ENCODE data around the gene TBC1D4. TPM values are rescaled to one million over a fixed set of nuclear protein-coding genes. Genes with fewer than 3 reads are reported as not detected.

The TBC1D4 gene, protein sequence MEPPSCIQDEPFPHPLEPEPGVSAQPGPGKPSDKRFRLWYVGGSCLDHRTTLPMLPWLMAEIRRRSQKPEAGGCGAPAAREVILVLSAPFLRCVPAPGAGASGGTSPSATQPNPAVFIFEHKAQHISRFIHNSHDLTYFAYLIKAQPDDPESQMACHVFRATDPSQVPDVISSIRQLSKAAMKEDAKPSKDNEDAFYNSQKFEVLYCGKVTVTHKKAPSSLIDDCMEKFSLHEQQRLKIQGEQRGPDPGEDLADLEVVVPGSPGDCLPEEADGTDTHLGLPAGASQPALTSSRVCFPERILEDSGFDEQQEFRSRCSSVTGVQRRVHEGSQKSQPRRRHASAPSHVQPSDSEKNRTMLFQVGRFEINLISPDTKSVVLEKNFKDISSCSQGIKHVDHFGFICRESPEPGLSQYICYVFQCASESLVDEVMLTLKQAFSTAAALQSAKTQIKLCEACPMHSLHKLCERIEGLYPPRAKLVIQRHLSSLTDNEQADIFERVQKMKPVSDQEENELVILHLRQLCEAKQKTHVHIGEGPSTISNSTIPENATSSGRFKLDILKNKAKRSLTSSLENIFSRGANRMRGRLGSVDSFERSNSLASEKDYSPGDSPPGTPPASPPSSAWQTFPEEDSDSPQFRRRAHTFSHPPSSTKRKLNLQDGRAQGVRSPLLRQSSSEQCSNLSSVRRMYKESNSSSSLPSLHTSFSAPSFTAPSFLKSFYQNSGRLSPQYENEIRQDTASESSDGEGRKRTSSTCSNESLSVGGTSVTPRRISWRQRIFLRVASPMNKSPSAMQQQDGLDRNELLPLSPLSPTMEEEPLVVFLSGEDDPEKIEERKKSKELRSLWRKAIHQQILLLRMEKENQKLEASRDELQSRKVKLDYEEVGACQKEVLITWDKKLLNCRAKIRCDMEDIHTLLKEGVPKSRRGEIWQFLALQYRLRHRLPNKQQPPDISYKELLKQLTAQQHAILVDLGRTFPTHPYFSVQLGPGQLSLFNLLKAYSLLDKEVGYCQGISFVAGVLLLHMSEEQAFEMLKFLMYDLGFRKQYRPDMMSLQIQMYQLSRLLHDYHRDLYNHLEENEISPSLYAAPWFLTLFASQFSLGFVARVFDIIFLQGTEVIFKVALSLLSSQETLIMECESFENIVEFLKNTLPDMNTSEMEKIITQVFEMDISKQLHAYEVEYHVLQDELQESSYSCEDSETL (N-terminal part only)
- 18.0 and 36.6 TPM in 2 replicates for total RNA-seq

DNA sequence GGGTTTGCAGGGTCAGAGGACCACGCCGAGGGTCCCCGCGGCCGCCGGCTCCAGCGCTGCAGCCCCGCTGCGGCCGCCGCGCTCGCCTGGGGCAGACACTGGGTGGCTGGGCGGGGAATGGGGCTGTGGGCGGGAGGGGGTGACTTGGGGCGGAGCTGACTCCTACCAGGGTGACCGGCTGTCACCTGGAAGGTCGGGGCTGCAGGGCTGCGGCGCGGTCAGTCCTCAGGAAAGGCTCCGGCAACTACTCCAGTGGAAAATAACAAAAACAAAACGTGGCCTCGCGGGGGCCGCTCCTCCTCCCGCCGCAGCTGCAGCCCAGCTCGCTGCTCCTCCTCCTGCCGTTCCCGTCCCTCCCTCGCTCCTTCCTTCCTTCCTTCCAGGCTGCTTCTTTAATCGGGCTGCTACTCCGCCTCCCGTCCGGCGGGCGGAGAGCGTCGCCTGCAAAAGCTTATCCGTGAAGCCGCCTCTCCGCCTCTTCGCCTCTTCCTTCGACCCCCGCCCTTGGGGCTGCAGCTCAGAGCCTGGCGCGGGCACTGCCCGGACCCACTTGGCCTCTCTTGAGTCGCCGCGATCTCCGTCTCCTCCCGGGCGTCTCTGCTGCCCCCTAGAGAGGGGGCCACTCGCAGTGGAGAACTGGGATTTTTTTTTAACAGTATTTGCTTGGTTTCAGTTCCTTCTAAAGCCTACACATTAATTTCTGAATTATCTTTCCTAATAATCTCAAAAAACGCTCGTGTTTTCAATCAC is at the start of gene TBC1D4:
Gene TBC1D4, minus strand, starts transcription at position 100 of the 750 bp plus-strand sequence. CDS start 402 bp downstream, outside the sequence.

Other genes with a start within 250 kb of the TBC1D4 start
- 28.2 and 31.2 TPM in 2 replicates for gene COMMD6, start 55.7 kb upstream of the TBC1D4 start, total RNA-seq
- 30.4 and 62.1 TPM in 2 replicates for gene UCHL3, start 67.6 kb upstream of the TBC1D4 start, total RNA-seq
- 322 and 365 TPM in 2 replicates for gene LMO7, start 154.2 kb upstream of the TBC1D4 start, total RNA-seq